ENCODE measurements around the gene KCNA4.
"Not testable (repeated sequence)": the region's sequence is repeated elsewhere in the genome, so short reads cannot be mapped to it uniquely, and the experiment has no call there.

Gene KCNA4

GRCh38 chr11:30000986-30001750 is 15.7 kb downstream of the KCNA4 start:
- no peak for TF ChIP-seq CTCF (IDR thresholded peaks at IDR 0.05; ENCODE audit: low read length, missing control alignments)
- no peak overlapping the region for H3K4me3 ChIP-seq (replicated peaks; ENCODE audit: low read depth, low read length)
- no peak for DNase-seq (ENCODE audit: low read depth)

DNA sequence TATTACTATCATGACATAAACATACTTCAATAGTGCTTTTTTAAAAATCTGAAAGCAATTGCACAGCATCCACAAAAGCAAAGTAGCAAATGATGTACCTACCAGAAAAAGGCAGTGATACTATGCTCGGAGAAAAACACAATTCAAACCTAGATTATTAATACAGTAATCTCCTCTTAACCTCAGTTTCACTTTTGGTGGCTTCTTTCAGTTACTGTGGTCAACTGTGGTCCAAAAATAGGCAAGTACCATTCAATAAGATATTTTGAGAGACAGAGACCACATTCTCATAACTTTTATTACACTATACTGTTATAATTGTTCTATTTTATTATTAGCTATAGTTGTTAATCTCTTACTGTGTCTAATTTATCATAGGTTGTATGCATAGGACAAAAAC is 20.8 kb downstream of the KCNA4 start:
- no peak for DNase-seq (ENCODE audit: low read depth)
- H3K4me3 ChIP-seq (replicated peaks; ENCODE audit: low read depth, low read length) = no peak overlapping the region
- TF ChIP-seq CTCF (IDR thresholded peaks at IDR 0.05; ENCODE audit: low read length, missing control alignments) = no peak

- no peak for TF ChIP-seq CTCF (IDR thresholded peaks at IDR 0.05; ENCODE audit: low read length, missing control alignments)
- peak; percentile 33 for DNase-seq (ENCODE audit: low read depth)
- no peak overlapping the region for H3K4me3 ChIP-seq (replicated peaks; ENCODE audit: low read depth, low read length)
Observed at GRCh38 chr11:29989174-29989970, 27.5 kb downstream of the KCNA4 start.

DNA sequence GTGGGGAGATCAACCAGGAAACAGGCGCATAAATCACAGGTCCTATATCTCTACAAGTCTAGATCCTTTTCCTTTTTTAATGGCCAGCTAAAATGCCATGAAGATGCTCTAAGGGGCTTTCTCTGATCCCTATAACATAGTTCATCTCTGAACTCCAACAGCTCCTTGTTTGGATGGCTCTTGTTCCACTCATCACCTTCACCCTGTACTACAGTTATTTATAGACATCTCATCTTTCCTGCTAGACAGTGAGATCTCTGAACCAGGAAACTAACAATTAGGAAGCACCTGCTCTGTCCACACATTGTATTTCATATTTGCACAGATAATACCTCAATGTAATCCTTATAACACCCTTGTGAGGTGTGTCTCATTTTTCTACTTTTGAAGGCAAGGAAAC is 31.6 kb downstream of the KCNA4 start:
- DNase-seq (ENCODE audit: low read depth) = no peak
- no peak for TF ChIP-seq CTCF (IDR thresholded peaks at IDR 0.05; ENCODE audit: low read length, missing control alignments)
- H3K4me3 ChIP-seq (replicated peaks; ENCODE audit: low read depth, low read length) = no peak overlapping the region

DNA sequence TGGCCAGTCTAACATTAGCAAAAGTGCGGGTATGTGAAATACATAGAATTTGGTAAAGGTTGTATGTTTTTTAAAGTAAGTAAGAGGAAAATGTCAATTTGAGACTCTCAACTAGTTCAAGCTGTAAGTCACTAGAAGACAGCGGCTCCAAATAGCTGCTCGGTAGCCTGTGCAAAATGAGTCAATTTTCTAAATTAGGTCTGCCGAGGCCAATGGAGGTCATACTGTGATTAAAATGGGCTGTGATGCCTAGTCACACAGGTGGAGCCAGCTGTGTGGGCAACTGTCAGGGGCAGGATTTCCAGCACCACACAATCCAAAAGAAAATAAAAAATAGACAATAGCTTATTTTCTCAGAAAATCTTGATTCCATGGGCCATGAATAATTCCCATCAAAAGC is 32.3 kb downstream of the KCNA4 start:
- no peak for DNase-seq (ENCODE audit: low read depth)
- no peak overlapping the region for H3K4me3 ChIP-seq (replicated peaks; ENCODE audit: low read depth, low read length)
- no peak for TF ChIP-seq CTCF (IDR thresholded peaks at IDR 0.05; ENCODE audit: low read length, missing control alignments)

- no peak for TF ChIP-seq CTCF (IDR thresholded peaks at IDR 0.05; ENCODE audit: low read length, missing control alignments)
- H3K4me3 ChIP-seq (replicated peaks; ENCODE audit: low read depth, low read length) = no peak overlapping the region
- DNase-seq (ENCODE audit: low read depth) = no peak
Observed at GRCh38 chr11:29978549-29978948, 38.3 kb downstream of the KCNA4 start.

DNA sequence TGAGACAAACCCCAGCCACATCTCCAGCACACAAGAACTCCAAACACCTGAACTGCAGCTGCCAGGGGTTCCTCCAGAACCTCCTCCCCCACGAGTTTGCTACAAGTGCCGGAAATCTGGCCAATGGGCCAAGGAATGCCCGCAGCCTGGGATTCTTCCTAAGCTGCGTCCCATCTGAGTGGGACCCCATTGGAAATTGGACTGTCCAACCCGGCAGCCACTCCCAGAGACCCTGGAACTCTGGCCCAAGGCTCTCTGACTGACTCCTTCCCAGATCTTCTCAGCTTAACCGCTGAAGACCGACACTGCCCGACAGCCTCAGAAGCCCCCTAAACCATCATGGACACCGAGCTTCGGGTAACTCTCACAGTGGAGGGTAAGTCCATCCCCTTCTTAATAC is 41.2 kb downstream of the KCNA4 start:
- H3K4me3 ChIP-seq (replicated peaks; ENCODE audit: low read depth, low read length); DNase-seq (ENCODE audit: low read depth): not testable (repeated sequence)

Data from fibroblast of pulmonary artery (primary cell).